Measurements from ENCODE around the gene CACNA1D.

The CACNA1D gene

GRCh38 chr3:53823026-53823955, 328.9 kb downstream of the CACNA1D start:
- no peak for TF ChIP-seq CTCF (IDR thresholded peaks at IDR 0.05)

GRCh38 chr3:53823956-53824657, 329.7 kb downstream of the CACNA1D start:
- no peak for TF ChIP-seq CTCF (IDR thresholded peaks at IDR 0.05)

GRCh38 chr3:53824795-53825194, 330.4 kb downstream of the CACNA1D start:
- no peak for TF ChIP-seq CTCF (IDR thresholded peaks at IDR 0.05)

- TF ChIP-seq CTCF (IDR thresholded peaks at IDR 0.05), result no peak
These were observed 331.6 kb downstream of the CACNA1D start for GRCh38 chr3:53826048-53826447.

- no peak for TF ChIP-seq CTCF (IDR thresholded peaks at IDR 0.05)
These were observed 334.2 kb downstream of the CACNA1D start for GRCh38 chr3:53828581-53828980.

GRCh38 chr3:53829605-53830004, 335.2 kb downstream of the CACNA1D start:
- no peak for TF ChIP-seq CTCF (IDR thresholded peaks at IDR 0.05)

GRCh38 chr3:53830944-53831343, 336.5 kb downstream of the CACNA1D start:
- TF ChIP-seq CTCF (IDR thresholded peaks at IDR 0.05), result no peak

Data from LNCAP (cell line).